HFF-Myc (cell line): ENCODE data around the gene MFAP4.

Experiments used
- DNase-seq: peaks from one replicate; pipeline ENCODE4 v3.0.0-alpha.2; 2011; ENCODE audit warnings: low read depth; ENCODE audit errors: extremely low read depth
- H3K4me3 ChIP-seq: replicated peaks from 2 replicates; pipeline ENCODE4 v1.5.1; 2011; ENCODE audit warnings: low read depth, mild to moderate bottlenecking, control low read depth, low read length
- TF ChIP-seq, protein P1 (sequence below): IDR thresholded peaks from 2 replicates; pipeline ENCODE4 v1.5.1; 2012; ENCODE audit warnings: mild to moderate bottlenecking, low read depth, low read length, control low read depth; ENCODE audit errors: missing control alignments

MFAP4 gene

DNA sequence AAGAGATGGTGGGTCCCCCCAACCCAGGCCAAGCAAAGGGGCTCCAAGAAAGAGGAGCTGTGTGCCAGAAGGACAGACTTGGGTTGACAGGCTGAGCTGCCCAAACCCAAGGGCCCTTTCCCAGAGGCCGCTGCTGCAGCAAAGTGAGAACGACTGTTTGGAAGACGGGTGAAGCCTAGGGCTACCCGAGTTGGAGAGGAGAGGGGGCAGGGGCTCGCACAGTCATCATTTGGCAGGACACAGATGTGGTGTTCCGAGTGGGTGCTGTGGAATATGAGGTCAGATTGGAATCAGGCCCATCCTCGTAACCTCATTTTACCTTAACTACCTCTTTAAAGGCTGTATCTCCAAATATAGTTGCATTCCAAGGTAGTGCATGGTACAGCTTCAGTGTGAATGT, 5.3 kb upstream of the MFAP4 start:
- no peak overlapping the region for H3K4me3 ChIP-seq
- DNase-seq: no peak
- TF ChIP-seq, protein P1, sequence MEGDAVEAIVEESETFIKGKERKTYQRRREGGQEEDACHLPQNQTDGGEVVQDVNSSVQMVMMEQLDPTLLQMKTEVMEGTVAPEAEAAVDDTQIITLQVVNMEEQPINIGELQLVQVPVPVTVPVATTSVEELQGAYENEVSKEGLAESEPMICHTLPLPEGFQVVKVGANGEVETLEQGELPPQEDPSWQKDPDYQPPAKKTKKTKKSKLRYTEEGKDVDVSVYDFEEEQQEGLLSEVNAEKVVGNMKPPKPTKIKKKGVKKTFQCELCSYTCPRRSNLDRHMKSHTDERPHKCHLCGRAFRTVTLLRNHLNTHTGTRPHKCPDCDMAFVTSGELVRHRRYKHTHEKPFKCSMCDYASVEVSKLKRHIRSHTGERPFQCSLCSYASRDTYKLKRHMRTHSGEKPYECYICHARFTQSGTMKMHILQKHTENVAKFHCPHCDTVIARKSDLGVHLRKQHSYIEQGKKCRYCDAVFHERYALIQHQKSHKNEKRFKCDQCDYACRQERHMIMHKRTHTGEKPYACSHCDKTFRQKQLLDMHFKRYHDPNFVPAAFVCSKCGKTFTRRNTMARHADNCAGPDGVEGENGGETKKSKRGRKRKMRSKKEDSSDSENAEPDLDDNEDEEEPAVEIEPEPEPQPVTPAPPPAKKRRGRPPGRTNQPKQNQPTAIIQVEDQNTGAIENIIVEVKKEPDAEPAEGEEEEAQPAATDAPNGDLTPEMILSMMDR: no peak

DNA sequence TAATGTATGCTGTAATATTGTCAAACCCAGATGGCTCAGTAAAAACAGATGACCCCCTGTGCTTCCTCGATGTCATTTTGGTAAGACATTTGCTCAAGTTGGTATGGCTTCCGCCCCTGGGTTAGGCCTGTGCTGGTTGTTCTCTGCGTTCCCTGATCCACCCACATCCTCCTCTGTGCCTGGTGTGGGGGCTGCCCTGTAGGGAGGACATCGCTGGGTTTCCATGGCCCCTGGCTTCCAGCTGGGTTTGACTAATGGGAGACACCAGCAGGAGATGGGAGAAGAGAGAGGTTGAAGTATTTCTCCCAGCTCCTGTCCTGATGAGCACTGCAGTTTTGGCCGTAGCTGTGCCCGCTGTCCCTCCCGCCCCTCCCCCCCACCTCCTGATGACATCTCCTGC, 4.4 kb upstream of the MFAP4 start:
- DNase-seq: no peak
- no peak overlapping the region for H3K4me3 ChIP-seq
- TF ChIP-seq, protein P1: no peak

DNA sequence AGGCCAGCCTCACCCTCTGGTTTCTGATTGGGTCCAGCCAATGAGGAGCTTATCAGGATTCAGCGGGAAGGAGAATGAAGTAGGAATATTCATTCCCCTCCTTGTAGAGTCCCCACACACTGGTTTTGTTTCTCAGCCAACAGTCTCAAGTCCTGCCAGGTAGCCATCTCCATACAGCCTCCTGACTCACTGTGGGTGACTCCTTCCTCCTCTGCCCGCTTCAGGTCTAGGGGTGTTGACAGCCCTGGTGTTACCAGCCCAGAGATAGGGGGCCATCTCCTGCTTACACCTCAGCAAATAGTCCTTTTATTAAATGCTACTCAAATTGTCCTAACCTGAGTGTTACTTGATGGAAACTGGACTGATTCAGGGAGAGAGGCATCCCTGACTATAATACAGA, 4.0 kb upstream of the MFAP4 start:
- no peak overlapping the region for H3K4me3 ChIP-seq
- DNase-seq: no peak
- TF ChIP-seq, protein P1: no peak

DNA sequence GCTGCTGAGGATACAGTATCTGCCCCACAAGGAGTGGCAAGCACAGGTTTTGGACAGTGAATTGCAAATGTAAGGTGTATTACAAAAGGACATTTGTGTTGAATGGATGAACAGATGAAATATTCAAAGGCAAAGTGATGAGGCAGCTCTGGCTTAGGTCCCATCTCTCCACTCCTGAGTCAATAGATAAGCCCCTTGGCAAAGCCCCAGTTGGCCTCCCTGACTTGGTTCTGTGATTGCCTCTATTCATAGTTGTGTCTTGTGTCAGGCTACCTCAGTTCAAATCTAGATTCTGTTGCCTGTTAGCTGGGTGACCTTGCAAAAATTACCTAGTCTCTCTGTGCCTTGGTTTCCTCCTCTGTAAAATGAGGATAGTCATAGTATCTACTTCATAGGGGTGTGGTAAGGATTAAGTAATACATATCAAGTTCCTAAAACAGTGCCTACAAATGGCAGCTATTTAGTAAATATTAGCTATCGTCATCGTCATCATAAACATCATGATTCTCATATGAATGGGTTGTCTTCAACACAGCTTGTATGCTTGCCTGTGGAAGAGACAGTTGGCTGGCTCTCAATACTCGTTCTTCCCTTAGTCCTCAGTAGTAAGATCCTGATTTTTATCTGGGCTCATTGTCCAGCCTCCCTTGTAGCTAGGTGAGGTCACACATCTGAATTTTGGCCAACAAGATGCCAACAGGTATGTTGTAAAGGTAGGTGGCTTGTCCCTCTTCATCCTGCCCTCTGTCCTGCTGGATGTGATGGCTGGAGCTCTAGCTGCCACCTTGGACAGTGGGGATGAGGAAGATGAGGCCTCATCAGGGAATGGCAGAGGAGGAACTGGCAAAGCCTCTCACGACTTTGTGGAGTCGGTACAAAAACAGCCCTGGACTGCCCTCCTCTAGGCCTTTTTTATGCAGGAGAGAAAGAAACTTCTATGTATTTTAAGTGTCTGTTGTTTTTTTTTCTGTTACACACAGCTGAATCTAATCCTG, 2.1 kb upstream of the MFAP4 start:
- DNase-seq: no peak
- no peak overlapping the region for H3K4me3 ChIP-seq
- TF ChIP-seq, protein P1: no peak

DNA sequence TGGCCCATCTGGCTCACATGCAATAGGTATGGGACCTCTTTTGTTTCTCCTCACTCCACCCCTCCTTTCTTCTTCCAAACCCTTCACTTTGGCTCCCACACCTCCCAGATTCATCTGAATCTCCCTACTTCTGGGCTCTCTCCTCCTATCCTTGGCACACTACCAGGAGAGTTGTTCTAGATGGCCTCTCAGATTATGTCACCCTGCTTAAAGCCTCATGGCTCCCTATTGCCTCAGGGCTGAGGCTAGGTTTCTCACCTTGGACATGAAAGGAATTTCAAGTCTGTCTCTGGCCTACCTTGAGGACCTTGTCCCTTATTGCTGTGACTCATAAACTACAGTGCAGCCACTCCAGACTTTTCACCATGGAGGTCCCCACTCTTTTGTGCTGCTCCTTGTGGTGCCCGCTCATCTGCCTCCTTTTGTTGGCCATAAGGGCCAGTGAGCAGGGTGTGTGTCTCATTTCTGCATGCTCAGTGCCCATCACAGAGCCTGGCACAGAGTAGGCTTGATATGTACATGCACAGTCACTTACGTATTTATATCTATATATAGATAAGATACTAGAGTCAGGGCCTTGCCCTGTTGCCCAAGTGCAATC, 1.0 kb upstream of the MFAP4 start:
- TF ChIP-seq, protein P1: no peak
- H3K4me3 ChIP-seq: no peak overlapping the region
- DNase-seq: peak; percentile 71

DNA sequence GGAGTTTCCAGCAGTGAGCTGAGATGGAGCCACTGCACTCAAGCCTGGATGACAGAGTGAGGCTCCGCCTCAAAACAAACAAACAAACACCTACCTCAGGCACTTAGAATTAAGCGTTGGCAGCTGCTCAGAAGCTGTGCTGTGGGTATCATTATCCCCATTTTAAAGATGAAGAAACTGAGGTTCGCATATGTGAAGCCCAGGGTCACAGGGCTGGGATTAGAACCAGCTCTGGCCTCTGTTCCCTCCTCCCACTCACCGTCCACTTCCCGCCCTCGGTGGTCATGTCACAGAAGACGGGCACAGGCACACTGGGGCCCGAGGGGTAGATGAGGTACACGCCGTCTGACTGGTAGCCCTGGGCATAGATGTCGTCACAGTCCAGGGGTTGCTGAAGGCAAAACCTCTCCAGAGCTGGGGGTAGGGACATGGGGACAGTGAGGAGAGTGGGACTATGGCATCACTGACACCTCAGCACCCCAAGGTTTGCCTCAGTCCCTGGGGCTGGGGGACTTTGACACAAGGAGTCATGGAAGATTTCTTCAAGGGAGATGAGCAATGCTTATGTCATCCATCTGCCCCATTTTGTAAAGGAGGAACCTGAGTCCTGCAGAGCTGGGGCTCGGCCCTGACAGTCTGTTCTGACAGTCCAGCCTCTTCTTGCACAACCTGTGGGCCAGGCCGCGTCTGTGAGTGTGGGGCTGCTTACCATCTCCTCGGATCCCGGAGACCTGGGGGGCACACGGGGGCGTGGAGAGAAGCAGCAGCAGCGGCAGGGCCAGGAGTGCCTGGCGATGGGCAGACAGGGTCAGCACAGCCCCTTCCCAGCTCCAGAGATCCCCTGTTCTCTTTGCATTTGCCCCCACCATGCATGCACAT, 700 bp downstream of the MFAP4 start:
- no peak for DNase-seq
- TF ChIP-seq, protein P1: no peak
- H3K4me3 ChIP-seq: peak overlapping the region; percentile 39
